Nucleus accumbens (tissue), 56 donors: Measurements from ENCODE around the gene ZBTB47.
A peak's percentile ranks its signal among the peaks of the same experiment; 100 is the strongest.

Experiments
- DNase-seq, 56 donors: peaks; one replicate each; lab custom pipeline; 2025; lab: John Stamatoyannopoulos, UW

ZBTB47 gene

DNA sequence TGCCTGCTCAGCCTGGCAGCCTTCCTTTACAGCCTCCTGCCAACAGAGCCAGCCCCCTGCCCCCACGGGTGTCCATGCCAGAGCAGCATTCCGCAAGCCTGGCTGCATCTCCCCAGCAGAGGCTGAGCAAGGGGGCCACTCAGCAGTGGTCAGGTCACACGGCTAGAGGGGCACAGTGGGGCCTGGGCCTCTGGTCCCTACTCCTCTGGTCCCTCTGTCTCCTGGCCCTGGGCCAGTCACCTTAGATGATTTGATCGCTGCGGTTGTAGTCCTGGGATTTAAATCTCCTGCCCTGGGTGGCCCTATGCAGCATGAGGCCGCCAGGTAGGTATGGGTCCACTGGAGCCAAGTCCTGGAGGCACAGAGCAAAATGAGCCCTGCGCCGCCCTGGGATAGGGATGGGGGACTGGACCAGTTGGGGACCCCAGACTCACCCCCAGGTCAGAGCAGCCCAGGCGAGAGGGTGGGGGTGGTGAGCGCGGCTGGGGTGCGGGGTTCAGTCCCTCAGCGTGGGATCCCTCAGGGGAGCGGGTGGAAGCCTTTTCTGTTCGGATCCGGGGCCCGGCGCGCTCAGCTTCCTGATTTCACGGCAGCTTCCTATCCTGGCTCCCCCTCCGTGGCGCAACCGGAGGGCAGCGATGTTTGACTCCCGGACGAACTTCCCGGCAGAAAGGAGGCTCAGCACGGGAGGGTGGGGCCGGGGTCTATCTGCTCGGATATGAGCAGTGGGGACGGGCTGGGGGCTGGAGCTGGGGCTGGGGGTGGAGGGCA lies at the start of gene ZBTB47:
Gene ZBTB47 (plus strand): TSS at position 138 of the 771 bp plus-strand sequence. CDS start 4,659 bp downstream, outside the sequence.
- peak in 31 of 56 donors; percentile 46 to 76 (median 65) for DNase-seq

DNA sequence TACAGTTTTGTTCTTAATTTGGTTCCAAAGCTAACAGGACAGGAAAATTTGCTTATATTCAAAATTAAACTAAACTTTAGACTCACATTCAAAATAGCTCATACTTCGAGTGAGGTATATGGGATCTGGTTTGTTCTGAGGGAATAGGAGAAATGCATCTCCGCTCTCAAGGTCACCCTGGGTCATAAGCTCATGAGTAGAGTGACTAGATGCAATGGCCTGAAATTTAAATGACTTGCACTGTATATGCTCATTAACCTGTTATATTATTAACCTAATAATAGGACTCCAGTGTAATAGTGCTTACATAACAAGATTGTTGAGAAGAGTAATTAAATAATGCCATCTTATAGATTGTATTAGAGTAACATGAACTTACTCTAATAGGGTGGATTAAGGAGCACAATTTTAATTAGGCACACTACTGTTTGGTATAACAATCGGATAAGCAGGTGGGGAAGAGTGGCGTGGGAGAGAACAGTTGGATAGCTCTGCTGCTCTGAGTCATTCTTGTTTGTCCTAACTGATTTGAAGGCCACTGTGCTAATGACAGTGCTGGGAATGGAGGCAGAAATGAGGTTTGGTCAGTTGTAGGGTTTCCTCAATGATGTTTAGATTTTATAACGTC lies 47.8 kb upstream of the ZBTB47 start:
- DNase-seq, result peak in 2 of 56 donors; percentile 7 to 49

DNA sequence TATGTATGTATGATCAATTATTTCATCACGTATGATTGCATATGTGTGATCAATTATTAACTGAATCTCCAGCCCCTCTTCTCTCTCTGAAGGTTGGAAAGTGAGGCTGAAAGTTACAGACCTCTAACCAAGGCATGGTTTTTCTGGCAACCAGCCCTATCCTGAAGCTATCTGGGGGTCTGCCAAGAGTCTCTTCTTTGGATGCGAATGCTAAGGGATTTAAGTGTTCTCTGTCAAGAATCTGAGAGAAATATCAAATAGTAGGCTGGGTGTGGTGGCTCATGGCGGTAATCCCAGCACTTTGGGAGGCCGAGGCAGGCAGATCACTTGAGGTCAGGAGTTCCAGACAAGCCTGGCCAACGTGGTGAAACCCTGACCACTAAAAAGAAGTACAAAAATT lies 44.9 kb upstream of the ZBTB47 start:
- peak in 1 of 56 donors; percentile 7 for DNase-seq

DNA sequence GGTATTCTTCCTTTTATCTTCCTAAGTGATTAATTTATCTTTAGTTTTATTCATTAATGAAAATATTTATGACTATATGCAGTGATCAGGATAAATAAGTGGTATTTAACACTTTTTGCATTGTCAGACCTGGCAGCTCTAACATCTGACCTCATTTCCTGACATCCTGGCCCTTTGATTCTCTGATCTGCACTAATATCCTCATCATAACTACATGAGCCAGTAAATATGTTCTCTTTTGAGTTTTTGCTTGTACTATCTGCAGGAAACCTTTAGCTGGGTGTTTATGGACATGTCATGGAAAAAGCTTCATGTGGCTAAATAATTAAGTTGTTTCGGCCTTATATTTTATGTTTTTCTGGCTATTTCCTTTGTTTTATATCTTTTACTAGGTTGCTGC lies 42.5 kb upstream of the ZBTB47 start:
- no peak for DNase-seq

DNA sequence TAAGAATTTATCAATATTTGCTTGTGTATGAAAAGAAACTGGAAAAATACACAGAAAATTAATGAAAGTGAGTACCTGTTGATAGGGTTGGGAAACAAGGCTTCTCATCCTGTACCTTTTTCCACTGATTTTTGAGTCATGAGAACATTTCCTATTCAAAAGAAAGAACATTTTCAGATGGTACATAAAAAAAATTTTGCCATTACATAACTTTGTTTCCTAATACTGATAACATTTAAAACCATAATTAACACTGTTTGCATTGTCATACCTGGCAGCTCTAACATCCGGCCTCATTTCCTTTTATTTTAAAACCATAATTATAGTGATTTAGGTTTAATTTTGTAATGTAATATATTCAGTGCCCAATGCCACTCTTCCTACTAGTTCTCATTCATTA lies 41.3 kb upstream of the ZBTB47 start:
- DNase-seq, result no peak

- no peak for DNase-seq
Observed at GRCh38 chr3:42612928-42613327, 40.6 kb upstream of the ZBTB47 start.

GRCh38 chr3:42613462-42613861 lies 40.0 kb upstream of the ZBTB47 start:
- no peak for DNase-seq

GRCh38 chr3:42631620-42632019 lies 21.9 kb upstream of the ZBTB47 start:
- DNase-seq, result no peak

- no peak for DNase-seq
Observed at GRCh38 chr3:42632146-42632545, 21.4 kb upstream of the ZBTB47 start.

- DNase-seq, result no peak
Observed at GRCh38 chr3:42633544-42633943, 20.0 kb upstream of the ZBTB47 start.

- DNase-seq, result no peak
Observed at GRCh38 chr3:42635111-42635510, 18.4 kb upstream of the ZBTB47 start.

DNA sequence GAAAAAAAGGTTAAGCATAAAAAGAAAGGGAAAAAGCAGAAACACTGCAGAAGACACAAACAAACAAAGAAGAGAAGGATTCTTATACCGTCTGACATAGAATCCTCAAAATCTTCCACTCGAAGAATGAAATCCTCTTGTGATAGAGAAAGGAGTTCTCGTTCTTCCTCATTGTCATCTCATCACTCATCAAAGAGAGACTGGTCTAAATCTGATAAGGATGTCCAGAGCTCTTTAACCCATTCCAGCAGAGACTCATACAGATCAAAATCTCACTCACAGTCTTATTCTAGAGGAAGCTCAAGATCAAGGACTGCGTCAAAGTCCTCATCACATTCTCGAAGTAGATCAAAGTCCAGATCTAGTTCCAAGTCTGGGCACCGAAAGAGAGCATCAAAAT lies 16.5 kb upstream of the ZBTB47 start:
- DNase-seq, result no peak

- DNase-seq, result no peak
Observed at GRCh38 chr3:42638339-42638842, 15.1 kb upstream of the ZBTB47 start.

- no peak for DNase-seq
Observed at GRCh38 chr3:42639192-42639591, 14.3 kb upstream of the ZBTB47 start.

- no peak for DNase-seq
Observed at GRCh38 chr3:42640129-42640528, 13.4 kb upstream of the ZBTB47 start.

- DNase-seq, result no peak
Observed at GRCh38 chr3:42640771-42641370, 12.6 kb upstream of the ZBTB47 start.

DNA sequence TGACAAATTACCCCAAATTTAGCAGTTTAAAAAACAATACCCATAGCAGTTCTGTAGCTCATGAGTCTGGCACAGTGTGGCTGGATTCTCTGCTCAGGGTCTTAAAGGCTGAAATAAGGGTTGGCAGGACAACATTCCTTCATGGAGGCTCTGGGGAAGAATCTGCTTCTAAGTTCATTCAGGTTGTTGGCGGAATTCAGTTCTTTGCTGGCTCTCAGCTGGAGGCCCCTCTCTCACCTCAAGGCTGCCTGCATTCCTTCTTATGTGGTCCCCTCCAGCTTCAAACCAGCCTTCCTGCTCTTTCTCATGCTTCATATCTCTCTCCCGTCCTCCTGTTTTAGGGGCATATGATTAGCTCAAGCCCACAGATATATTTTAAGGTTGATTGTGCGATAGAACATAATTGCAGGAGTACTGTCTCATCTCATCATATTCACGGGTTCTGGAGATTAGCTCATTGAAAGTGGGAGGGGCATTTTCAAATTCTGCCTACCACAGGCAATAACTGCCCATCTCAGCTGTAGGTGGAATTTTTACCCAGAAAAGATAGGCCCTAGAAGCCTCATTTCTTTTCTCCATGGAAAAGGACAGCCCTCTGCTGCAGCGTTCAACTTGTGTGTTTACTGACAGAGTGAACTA lies 5.6 kb upstream of the ZBTB47 start:
- DNase-seq, result no peak

GRCh38 chr3:42649006-42649405 lies 4.5 kb upstream of the ZBTB47 start:
- no peak for DNase-seq

DNA sequence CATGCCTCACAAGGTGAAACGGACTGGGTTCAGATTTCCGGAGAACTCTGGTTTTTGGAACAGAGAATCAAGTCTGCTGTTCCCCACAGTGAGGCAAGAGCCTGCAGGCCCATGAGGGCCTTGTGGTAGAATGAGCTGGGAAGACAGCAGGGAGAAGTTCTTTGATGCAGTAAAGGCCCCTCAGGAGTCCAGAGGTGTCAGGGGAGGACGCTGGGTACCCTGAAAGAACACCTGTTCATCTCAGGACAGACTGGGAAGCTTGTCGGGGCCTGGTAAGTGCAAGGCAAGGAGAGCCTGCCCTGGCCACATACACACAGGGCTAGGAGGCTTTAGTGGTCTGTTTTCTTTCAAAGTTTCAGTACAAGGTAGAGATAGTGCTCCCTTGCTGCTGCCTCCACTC lies 3.7 kb upstream of the ZBTB47 start:
- DNase-seq, result no peak

- DNase-seq, result peak in 3 of 56 donors; percentile 28 to 47 (median 40)
Observed at GRCh38 chr3:42651248-42652091, 2.0 kb upstream of the ZBTB47 start.
